NCI-H1105 treated with DMSO at 0.1 percent for 48 hours (cell line): ENCODE data around the gene KRT222.

ENCODE experiments used
- DNase-seq: peaks from one replicate; lab custom pipeline; 2025; lab: John Stamatoyannopoulos, UW

KRT222 gene

GRCh38 chr17:40658396-40658795 is 6.6 kb downstream of the KRT222 start:
- no peak for DNase-seq

GRCh38 chr17:40651939-40652338 is 13.0 kb downstream of the KRT222 start:
- no peak for DNase-seq

DNA sequence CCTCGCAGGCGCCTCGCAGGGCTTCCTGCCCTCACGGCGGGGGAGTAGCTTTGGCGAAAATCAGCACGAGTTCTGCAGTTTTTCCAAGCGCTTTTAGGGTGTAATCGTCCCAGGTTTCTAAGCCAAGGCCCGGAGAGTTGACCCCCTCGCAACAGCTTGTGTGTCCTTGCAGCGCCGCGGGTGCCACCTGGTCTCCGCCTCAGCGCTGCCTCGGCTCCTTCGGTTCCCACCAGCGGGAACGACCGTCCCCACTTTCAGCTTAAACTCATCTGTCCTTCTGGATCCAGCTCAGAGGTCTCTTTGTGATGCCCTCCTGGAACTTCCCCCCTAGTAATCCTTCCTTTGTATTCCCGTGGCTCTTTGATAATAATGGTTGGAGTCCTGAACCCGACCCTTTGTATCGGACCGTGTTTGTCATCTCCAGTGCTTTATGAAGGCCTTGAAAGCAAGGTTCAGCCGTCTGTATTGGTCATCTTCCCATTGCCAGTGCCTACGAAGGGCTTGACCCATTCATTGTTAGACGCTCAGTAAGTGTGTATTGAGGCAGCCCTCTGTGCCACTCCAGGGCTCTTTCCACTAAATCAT is 16.5 kb downstream of the KRT222 start:
- DNase-seq, result peak; percentile 59

- peak; percentile 60 for DNase-seq
Measured at GRCh38 chr17:40647624-40648383, 17.2 kb downstream of the KRT222 start, which contains the start of gene SMARCE1. TSS of gene SMARCE1 (minus strand) at chr17:40647818. CDS start at chr17:40645802, 2,016 bp downstream.

GRCh38 chr17:40646791-40647623 is 18.0 kb downstream of the KRT222 start:
- peak; percentile 24 for DNase-seq

DNA sequence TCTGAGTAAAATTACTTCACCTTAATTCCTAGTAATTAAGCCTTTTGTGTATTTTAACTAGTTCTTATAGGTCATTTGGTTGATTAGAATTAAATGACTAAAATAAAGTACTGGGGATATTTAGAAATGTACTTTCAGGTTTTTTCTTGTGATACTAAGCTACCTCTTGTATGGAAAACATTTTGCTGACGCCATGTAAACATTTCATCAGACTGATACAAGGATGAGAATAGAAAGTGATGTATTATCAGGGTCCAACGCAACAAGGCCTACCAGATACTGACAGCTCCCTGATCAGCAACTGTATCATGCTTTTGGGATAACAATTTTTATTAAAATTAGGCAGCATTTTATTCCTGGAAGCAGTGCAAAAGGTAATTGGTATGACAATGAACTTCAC is 19.0 kb downstream of the KRT222 start:
- no peak for DNase-seq

DNA sequence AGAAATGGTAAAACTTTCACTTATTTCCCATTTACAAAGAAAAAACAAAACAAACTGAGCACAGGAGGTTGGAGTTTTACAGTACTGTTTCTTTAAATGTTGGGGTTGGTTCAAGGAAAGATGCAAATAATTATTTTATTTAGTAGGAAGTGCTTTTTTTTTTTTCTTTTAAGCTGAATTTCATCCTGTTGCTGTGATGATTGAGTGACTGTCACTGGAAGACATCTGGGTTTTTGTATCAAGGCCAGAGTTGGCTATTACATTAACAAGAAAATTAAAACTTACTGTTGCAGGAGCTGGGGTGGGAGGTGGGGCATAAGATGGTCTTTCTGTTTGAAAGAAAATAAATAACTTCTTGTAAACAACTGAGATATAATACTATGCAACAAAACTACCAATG is 19.7 kb downstream of the KRT222 start:
- no peak for DNase-seq

DNA sequence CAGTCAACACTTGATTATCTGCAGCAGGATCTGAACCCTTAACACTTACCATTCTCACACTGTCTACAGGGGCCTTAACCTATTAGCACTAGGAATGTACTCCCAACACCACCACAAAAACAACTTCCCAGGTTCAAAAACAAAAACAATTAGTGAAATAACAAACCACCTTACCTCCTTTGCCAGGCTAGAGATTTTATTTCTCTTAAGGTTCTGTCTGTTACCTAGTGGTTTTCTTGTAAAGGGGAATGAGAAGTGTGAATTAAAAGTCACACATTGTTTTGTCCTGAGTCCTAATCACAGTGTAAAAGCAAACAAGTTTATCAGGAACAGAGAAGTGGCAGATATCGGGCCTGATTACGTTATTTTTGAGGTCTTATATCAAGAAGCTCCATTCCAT is 27.0 kb downstream of the KRT222 start:
- DNase-seq, result no peak

GRCh38 chr17:40633871-40634270 is 31.1 kb downstream of the KRT222 start:
- no peak for DNase-seq

GRCh38 chr17:40632216-40632615 is 32.8 kb downstream of the KRT222 start:
- DNase-seq, result no peak

GRCh38 chr17:40629842-40630241 is 35.1 kb downstream of the KRT222 start:
- DNase-seq, result no peak

DNA sequence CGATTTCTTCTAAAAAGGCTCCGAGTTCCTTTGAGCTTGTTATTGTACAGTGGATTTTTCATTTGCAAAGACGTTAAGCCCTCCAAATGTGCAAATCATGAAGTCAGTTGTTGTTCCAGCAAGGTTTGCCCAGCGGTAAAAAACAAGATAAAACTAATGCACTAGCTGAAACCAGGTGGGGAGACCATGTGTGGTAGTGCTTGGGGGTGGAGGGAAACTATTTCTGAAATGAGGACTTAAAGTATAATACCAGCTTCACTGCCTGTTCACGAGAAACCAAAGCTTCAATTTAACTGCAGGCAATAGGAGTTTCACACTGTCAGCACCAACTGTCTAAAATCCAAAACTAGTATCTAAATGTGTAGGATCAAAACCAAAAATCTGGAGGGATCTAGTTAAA is 39.7 kb downstream of the KRT222 start:
- no peak for DNase-seq

DNA sequence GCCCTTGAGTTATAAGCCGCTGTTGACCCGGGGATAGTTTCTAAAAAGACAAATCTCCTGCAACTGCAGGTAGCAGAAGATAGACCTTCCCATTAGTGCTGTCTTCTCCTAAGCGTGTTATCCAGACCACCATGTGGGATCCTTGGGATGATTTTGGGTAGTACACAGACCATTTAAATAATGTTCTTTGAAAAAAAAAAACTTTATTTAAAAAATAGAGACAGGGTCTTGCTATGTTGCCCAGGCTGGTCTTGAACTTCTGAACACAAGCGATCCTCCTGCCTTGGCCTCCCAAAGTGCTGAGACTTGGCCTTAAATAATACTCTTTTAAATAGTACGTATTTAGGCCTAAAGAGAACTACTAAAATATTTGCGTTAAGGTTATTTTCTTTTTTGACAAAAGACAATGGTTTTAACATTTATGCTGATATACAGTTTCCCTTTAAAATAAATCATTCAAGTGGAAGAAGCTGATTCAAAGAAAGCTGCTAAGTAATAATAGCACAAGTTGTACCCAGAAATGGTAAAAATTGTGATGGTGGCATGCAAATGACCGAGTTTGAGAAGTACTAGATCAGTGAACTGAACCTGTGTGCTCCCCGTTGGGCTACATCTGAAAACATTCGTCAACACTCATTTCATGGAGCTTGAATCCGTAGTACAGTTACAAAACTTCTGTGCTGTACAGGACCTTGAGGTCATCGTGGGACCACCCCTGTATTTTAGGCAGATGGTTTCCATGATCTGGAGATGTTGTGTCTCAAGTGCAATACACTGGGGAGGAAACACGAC is 41.4 kb downstream of the KRT222 start:
- no peak for DNase-seq

- DNase-seq, result no peak
Measured at GRCh38 chr17:40622509-40622928, 42.5 kb downstream of the KRT222 start.

DNA sequence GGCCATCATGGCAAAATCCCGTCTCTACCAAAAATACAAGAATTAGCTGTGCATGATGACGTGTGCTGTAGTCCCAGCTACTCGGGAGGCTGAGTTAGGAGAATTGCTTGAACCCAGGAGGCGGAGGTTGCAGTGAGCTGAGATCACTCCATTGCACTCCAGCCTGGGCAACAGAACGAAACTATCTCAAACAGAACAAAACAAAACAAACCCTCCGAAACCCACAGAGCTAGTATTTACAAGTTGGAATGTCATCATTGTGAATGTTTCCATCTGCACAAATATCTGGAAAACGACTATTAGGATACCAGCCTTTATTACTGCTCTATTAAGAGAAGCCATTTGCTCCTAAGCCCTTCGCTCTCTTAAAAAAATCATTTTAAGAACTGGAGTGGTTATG is 43.4 kb downstream of the KRT222 start:
- DNase-seq, result no peak

GRCh38 chr17:40621019-40621418 is 44.0 kb downstream of the KRT222 start:
- no peak for DNase-seq

DNA sequence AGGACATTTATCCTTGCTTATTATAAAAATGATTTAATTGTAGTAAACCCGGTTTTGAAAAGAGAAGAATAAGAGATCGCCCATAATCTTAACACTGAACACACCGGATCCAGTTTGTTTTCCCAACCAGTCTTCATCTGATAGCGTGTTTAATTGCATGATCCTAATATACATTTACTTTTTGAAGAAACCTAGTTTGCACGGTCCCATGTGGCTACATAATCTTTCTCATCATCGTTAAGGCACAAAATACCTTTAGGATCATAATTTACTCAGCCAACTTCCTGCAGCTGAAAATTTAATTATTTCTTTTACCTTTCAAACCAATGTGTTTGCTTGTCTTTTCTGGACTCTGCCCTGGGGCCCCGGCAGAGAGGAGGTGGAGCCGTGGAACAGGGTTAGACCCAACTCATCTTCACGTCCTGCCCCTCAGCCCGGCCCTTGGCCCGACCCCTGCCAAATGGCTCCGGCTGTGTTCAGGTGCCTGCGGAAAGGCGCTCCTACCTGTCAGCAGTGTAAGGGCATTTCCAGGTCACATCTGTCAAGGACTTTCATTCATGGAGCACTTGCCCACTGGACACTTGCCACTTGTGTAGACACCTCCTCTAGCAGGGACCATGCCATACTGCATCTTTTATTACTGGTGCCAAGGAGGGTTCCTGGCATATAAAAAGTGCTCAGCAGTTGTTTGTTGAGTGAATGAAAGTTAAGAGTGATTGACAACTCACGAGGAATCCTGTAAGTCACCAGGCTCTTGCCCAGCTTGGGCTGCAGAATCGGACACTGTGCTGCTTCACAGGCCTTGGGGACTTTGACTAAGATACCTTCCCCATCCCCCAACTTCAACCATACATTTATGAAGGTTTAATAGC is 46.0 kb downstream of the KRT222 start:
- DNase-seq, result no peak

GRCh38 chr17:40617678-40618240 is 47.2 kb downstream of the KRT222 start:
- no peak for DNase-seq

GRCh38 chr17:40616592-40616991 is 48.4 kb downstream of the KRT222 start:
- no peak for DNase-seq

DNA sequence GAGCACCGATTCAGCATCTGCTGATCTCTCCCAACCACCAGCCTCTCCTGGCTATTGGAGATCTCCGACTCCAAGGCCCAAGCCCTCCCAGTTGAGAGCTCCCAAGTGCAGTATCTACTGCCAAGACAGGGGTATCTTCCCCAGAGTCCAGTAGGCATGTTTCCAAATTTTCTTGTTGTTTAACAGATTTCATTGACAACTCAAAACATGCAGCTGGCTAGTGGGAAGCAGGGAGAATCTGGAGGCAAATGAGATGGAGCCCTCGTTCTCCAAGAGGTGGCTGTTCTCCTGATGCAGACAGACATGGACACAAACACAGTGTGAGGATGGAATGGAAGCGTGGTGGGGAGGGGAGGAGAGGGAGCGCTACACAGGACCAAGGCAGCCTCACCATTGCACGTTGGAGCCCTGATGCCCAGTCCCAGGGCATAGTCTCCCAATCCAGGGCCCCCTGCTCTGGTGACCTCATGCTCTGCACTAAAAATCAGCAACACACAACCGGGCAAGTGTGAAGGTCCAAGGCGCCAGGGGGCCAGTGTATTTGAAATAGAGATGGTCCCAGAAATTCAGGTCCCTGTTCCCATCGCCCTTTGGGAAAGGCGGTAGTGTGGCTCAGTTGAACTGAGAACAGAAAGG is 49.0 kb downstream of the KRT222 start:
- DNase-seq, result no peak
